Measurements from ENCODE around the gene MAG. TPM values are rescaled to one million over a fixed set of nuclear protein-coding genes. Genes with fewer than 3 reads are reported as not detected.

Gene MAG
- total and polyA plus RNA-seq, 12 donors: 0.33 to 45.0 (median 2.1) TPM; not detected in 1

DNA sequence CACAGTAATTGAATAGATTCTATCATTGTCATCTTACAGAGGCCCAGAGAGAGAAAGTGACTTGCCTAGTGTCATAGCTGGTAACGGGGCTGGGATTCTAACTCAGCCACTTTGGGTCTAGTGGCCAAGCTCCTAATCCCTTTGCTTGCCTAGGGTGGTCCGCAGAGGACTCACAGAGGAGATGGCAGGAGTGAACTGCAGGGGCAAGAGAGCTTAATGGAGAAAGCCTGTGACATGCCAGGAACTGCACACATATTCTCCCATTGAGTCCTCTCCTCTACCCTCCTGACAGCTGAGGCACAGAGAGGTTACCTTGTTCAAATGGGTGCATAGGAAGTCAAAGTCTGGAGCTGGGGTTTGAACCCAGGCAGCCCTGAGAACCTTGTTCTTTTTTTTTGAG, 40.5 kb upstream of the MAG start:
- intact Hi-C loops (cut with DNase I): no loop called here
- Histone ChIP-seq H3K9me3 (replicated peaks in 1 of 3) (no peaks in the 10 kb centered on the region), H3K4me3 (no peak overlapping the region), H3K4me1 (replicated peaks in 1 of 2) (peaks cover 5 to 33% of the 10 kb centered on the region in 2 donors), H3K27me3 (peaks cover 6% of the 10 kb centered on the region), H3K27ac (no peak overlapping the region), H3K36me3 (replicated peaks in 1 of 2) (no peaks in the 10 kb centered on the region)
- DNase-seq: peak in 1 of 7 donors; percentile 15
- TF ChIP-seq, protein P1, sequence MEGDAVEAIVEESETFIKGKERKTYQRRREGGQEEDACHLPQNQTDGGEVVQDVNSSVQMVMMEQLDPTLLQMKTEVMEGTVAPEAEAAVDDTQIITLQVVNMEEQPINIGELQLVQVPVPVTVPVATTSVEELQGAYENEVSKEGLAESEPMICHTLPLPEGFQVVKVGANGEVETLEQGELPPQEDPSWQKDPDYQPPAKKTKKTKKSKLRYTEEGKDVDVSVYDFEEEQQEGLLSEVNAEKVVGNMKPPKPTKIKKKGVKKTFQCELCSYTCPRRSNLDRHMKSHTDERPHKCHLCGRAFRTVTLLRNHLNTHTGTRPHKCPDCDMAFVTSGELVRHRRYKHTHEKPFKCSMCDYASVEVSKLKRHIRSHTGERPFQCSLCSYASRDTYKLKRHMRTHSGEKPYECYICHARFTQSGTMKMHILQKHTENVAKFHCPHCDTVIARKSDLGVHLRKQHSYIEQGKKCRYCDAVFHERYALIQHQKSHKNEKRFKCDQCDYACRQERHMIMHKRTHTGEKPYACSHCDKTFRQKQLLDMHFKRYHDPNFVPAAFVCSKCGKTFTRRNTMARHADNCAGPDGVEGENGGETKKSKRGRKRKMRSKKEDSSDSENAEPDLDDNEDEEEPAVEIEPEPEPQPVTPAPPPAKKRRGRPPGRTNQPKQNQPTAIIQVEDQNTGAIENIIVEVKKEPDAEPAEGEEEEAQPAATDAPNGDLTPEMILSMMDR (IDR thresholded peaks at IDR 0.05): no peak
- no peak for TF ChIP-seq POLR2A (IDR thresholded peaks at IDR 0.05)
- 83 to 97% (median 90%) methylated on average over 2 of the region's 2 CpGs for WGBS, 4 donors

DNA sequence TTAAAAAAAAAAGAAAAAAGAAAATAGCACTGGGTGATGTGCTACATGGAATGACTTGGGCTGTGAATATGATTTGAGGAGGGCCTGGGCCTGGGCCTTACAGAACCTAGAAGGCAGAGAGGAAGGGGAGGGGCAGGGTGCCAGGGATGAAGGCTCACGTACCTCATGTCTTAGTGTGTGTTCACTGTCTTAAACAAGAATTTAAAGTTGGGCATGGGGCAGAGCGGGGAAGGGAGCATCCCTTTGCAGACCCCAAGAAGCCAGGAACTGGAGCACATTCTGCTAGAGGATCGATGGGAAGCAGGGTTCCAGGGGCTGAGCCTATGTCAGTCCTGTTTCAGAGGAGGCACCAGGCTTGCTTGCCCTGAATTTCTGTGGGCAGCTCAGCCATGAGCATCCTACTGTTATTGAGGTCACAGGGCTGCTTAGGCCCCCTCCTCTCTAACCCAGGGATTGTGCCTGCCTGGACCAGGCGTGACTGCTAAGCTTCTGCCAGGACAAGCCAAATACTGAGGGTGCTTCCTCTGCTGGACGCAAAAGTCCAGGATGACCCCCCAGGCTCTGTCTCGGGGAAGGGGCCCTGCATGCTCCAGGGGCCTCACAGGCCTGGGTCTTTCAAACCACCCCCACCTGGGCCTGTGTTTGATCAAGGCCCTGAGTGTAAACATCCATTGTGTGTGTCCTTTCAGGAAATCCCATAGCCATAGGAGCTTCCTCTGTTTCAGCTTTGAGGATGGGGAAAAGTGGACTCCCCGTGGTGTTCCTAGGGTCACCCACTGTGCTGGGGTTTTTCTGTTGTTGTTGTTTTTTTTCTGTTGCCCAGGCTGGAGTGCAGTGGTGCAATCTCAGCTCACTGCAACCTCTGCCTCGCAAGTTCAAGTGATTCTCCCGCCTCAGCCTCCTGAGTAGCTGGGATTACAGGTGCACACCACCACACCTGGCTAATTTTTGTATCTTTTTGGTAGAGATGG, 38.4 kb upstream of the MAG start:
- H3K9me3 ChIP-seq (replicated peaks in 1 of 3): no peaks in the 10 kb centered on the region
- intact Hi-C loops (cut with DNase I): no loop called here
- peaks cover 6% of the 10 kb centered on the region for H3K27me3 ChIP-seq
- no peak overlapping the region for H3K4me3 ChIP-seq
- peaks cover 5 to 26% of the 10 kb centered on the region in 2 donors for H3K4me1 ChIP-seq (replicated peaks in 1 of 2)
- no peaks in the 10 kb centered on the region for H3K36me3 ChIP-seq (replicated peaks in 1 of 2)
- WGBS, 4 donors: 86 to 89% (median 87%) methylated on average over 6 to 9 of the region's 9 CpGs
- no peak overlapping the region for H3K27ac ChIP-seq
- DNase-seq: peak in 2 of 7 donors; percentile 13 to 24
- TF ChIP-seq, protein P1 (IDR thresholded peaks at IDR 0.05): no peak
- no peak for TF ChIP-seq POLR2A (IDR thresholded peaks at IDR 0.05)

DNA sequence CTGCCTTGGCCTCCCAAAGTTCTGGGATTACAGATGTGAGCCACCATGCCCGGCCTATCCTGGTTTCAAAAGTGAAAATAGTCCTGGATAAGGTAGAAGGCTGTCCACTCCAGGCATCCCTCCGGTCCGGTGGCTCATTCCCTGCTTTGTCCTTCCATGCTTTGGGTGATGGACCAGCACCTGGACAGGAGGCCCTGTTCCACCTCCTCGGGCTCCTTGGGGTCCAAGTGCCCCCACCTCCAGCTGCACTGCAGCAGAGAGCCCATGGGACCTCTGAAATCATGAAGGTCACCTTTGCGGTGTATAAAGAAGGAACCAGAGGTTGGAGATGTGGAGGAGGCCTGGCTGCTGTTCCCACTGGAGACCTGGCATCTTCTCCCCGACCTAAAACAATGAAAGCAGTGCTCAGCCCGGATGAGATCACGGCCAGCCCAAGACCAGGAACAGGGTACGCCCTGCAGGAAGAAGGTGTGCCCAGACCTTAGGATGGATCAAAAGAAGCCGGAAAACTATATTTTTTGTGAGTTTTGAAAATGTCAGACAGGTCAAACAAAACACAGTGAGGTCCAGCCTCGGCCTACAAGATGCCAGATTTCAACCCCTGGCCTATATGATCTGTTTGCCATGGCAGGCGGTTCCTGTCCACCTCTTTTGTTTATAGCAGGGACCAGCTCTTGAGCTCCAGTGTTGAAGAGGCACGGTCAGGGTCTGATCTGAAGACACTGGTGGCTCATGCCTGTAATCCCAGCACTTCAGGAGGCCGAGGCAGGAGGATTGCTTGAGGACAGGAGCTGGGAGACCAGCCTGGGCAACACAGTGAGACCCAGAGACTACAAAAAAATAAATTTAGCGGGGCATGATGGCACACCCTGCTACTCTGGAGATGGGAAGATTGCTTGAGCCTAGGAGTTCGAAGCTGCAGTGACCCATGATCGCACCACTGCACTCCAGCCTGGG, 37.3 kb upstream of the MAG start:
- intact Hi-C loops (cut with DNase I): no loop called here
- peak overlapping the region in 1 of 5 donors; percentile 46 for H3K27ac ChIP-seq
- no peak overlapping the region for H3K4me3 ChIP-seq
- no peaks in the 10 kb centered on the region for H3K27me3 ChIP-seq
- peak in 3 of 7 donors; percentile 19 to 54 (median 39) for DNase-seq
- H3K9me3 ChIP-seq (replicated peaks in 1 of 3): no peaks in the 10 kb centered on the region
- 85 to 90% (median 89%) methylated on average over 16 to 17 of the region's 17 CpGs for WGBS, 4 donors
- H3K4me1 ChIP-seq (replicated peaks in 1 of 2): peaks cover 5 to 19% of the 10 kb centered on the region in 2 donors
- no peak for TF ChIP-seq POLR2A (IDR thresholded peaks at IDR 0.05)
- TF ChIP-seq, protein P1 (IDR thresholded peaks at IDR 0.05): no peak
- no peaks in the 10 kb centered on the region for H3K36me3 ChIP-seq (replicated peaks in 1 of 2)

DNA sequence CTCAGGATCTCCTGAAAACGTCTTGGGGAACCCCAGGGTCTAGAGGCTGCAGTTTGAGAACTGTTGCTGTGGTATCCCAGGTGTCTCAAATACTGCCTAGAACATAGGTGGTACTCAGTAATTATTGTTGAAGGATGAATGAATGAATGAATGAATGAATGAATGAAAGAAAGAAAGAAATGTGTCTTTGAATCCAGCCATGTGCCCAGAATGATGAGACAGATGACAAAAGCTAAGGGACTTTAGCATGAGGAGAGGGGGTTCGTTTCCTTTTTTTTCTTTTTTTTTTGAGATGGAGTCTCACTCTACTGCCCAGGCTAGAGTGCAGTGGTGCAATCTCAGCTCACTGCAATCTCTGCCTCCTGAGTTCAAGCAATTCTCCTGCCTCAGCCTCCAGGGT, 35.4 kb upstream of the MAG start:
- no peaks in the 10 kb centered on the region for H3K27me3 ChIP-seq
- no peaks in the 10 kb centered on the region for H3K36me3 ChIP-seq (replicated peaks in 1 of 2)
- intact Hi-C loops (cut with DNase I): no loop called here

More for the DNA sequence above, 35.4 kb upstream of the MAG start:
- Histone ChIP-seq H3K9me3 (replicated peaks in 1 of 3) (no peaks in the 10 kb centered on the region), H3K4me3 (no peak overlapping the region), H3K4me1 (replicated peaks in 1 of 2) (peaks cover 0 to 19% of the 10 kb centered on the region in 2 donors), H3K27ac (no peak overlapping the region)
- 51 to 68% (median 60%) methylated on average over 2 of the region's 2 CpGs for WGBS, 4 donors
- no peak for TF ChIP-seq POLR2A (IDR thresholded peaks at IDR 0.05)
- TF ChIP-seq, protein P1 (IDR thresholded peaks at IDR 0.05): no peak
- DNase-seq: no peak
